ENCODE data around the gene ACSS3.

- TF ChIP-seq CTCF (IDR thresholded peaks at IDR 0.05; ENCODE audit: low read depth, low read length, missing input control) = no peak
- no peak for TF ChIP-seq SP1 (IDR thresholded peaks at IDR 0.05)
- TF ChIP-seq FOXA2 (IDR thresholded peaks at IDR 0.05) = no peak
- no peak for TF ChIP-seq EGR1 (IDR thresholded peaks at IDR 0.05; ENCODE audit: low read depth in 2 of 2)
- TF ChIP-seq ATF3 (IDR thresholded peaks at IDR 0.05) = no peak
- TF ChIP-seq TAF1 (conservative IDR thresholded peaks at IDR 0.05) = no peak
- TF ChIP-seq HNF4A (conservative IDR thresholded peaks at IDR 0.05) = no peak
- TF ChIP-seq MAX (IDR thresholded peaks at IDR 0.05) = no peak
- no peak for TF ChIP-seq GABPA (IDR thresholded peaks at IDR 0.05 in 1 of 2, conservative IDR thresholded peaks at IDR 0.05 in 1 of 2)
- peak in 1 of 2 donors; percentile 26 for TF ChIP-seq JUND (IDR thresholded peaks at IDR 0.05)
- TF ChIP-seq RAD21 (IDR thresholded peaks at IDR 0.05) = no peak
- TF ChIP-seq RXRA (IDR thresholded peaks at IDR 0.05) = no peak
- TF ChIP-seq FOXA1 (IDR thresholded peaks at IDR 0.05) = no peak
- no peak for TF ChIP-seq YY1 (IDR thresholded peaks at IDR 0.05)
Measured at GRCh38 chr12:81176796-81177195, 98.9 kb downstream of the ACSS3 start.

All from liver (tissue), 3 donors.